ENCODE measurements around the gene PRKCQ.
A peak's percentile ranks its signal among the peaks of the same experiment; 100 is the strongest.

The PRKCQ gene

GRCh38 chr10:6401558-6402348 lies 178.3 kb downstream of the PRKCQ start:
- Histone ChIP-seq H3K9ac (ENCODE audit: low read length) (no peak overlapping the region), H3K36me3 (ENCODE audit: control insufficient read depth, insufficient read depth, low read length) (no peaks in the 10 kb centered on the region), H3K4me3 (ENCODE audit: low read length) (peak overlapping the region; percentile 48), H3K27me3 (ENCODE audit: control insufficient read depth, insufficient read depth, low read length) (no peaks in the 10 kb centered on the region), H3K27ac (ENCODE audit: low read depth, low read length) (no peak overlapping the region), H3K4me1 (ENCODE audit: control insufficient read depth, insufficient read depth, low read length) (no peaks in the 10 kb centered on the region)

DNA sequence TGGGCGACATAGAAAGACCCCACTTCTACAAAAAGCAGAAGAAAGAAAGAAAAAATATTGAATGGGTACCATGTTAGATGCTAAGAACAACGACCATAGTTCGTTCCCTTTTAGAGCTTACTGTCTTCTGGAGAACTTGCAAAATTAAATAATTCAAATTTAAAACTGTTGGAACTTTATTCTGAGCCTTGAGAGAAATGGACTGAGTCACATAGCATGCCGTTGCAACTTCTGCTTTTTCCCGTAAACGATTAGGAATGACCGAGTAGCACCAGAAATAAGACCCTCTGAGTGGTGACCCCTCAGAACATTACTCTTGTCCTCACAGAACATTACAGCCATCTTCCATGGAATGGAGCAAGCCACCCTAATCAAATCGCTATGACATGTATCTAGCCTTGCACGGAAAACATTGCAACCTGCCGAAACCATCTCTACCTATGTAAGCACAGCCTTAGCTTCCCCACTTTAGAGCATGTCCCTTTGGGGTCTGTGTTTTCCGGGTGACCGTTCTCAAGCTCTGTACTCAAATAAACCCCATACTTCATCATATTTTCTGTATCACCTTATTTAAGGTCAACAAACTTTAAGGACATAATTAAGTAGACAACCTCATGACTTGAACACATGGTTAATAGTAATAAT lies 179.1 kb downstream of the PRKCQ start:
- Histone ChIP-seq H3K9ac (ENCODE audit: low read length) (no peak overlapping the region), H3K36me3 (ENCODE audit: control insufficient read depth, insufficient read depth, low read length) (no peaks in the 10 kb centered on the region), H3K4me3 (ENCODE audit: low read length) (no peak overlapping the region)

GRCh38 chr10:6400331-6400730 lies 179.7 kb downstream of the PRKCQ start:
- no peak overlapping the region for H3K27ac ChIP-seq (ENCODE audit: low read depth, low read length)
- no peaks in the 10 kb centered on the region for H3K4me1 ChIP-seq (ENCODE audit: control insufficient read depth, insufficient read depth, low read length)
- no peaks in the 10 kb centered on the region for H3K27me3 ChIP-seq (ENCODE audit: control insufficient read depth, insufficient read depth, low read length)
- H3K36me3 ChIP-seq (ENCODE audit: control insufficient read depth, insufficient read depth, low read length) = no peaks in the 10 kb centered on the region
- H3K9ac ChIP-seq (ENCODE audit: low read length) = no peak overlapping the region
- H3K4me3 ChIP-seq (ENCODE audit: low read length) = no peak overlapping the region

More for the DNA sequence above, 179.1 kb downstream of the PRKCQ start:
- Histone ChIP-seq H3K27ac (ENCODE audit: low read depth, low read length) (no peak overlapping the region), H3K4me1 (ENCODE audit: control insufficient read depth, insufficient read depth, low read length) (no peaks in the 10 kb centered on the region), H3K27me3 (ENCODE audit: control insufficient read depth, insufficient read depth, low read length) (no peaks in the 10 kb centered on the region)

DNA sequence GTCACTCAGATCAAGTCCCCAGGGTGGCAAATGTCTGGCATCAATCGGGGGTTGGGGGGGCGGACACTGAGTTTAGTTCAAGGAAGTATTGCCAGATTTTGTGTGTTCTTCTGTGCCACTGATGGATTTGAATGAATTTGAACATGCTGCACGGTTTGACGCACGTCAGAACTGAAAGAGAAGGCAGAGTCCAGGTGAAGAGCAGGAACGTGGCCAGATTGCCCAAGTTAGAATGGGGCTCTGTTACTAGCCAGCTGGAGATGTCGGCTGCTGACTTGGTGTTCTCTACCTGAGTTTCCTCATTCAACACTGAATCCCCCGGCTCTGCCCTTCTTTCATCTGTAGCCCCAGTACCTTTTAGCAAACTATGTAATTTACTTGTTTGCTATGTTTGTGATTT lies 180.2 kb downstream of the PRKCQ start:
- H3K4me1 ChIP-seq (ENCODE audit: control insufficient read depth, insufficient read depth, low read length) = no peaks in the 10 kb centered on the region
- no peaks in the 10 kb centered on the region for H3K27me3 ChIP-seq (ENCODE audit: control insufficient read depth, insufficient read depth, low read length)
- H3K27ac ChIP-seq (ENCODE audit: low read depth, low read length) = no peak overlapping the region
- H3K36me3 ChIP-seq (ENCODE audit: control insufficient read depth, insufficient read depth, low read length) = no peaks in the 10 kb centered on the region
- H3K9ac ChIP-seq (ENCODE audit: low read length) = no peak overlapping the region
- H3K4me3 ChIP-seq (ENCODE audit: low read length) = no peak overlapping the region

GRCh38 chr10:6399231-6399741 lies 180.8 kb downstream of the PRKCQ start:
- Histone ChIP-seq H3K4me3 (ENCODE audit: low read length) (no peak overlapping the region), H3K27me3 (ENCODE audit: control insufficient read depth, insufficient read depth, low read length) (no peaks in the 10 kb centered on the region), H3K36me3 (ENCODE audit: control insufficient read depth, insufficient read depth, low read length) (no peaks in the 10 kb centered on the region), H3K4me1 (ENCODE audit: control insufficient read depth, insufficient read depth, low read length) (no peaks in the 10 kb centered on the region), H3K9ac (ENCODE audit: low read length) (no peak overlapping the region), H3K27ac (ENCODE audit: low read depth, low read length) (no peak overlapping the region)

GRCh38 chr10:6398399-6398798 lies 181.7 kb downstream of the PRKCQ start:
- Histone ChIP-seq H3K9ac (ENCODE audit: low read length) (no peak overlapping the region), H3K27ac (ENCODE audit: low read depth, low read length) (no peak overlapping the region), H3K4me1 (ENCODE audit: control insufficient read depth, insufficient read depth, low read length) (no peaks in the 10 kb centered on the region), H3K36me3 (ENCODE audit: control insufficient read depth, insufficient read depth, low read length) (no peaks in the 10 kb centered on the region), H3K4me3 (ENCODE audit: low read length) (no peak overlapping the region), H3K27me3 (ENCODE audit: control insufficient read depth, insufficient read depth, low read length) (no peaks in the 10 kb centered on the region)

GRCh38 chr10:6396652-6397051 lies 183.4 kb downstream of the PRKCQ start:
- no peaks in the 10 kb centered on the region for H3K4me1 ChIP-seq (ENCODE audit: control insufficient read depth, insufficient read depth, low read length)

GRCh38 chr10:6396226-6396625 lies 183.8 kb downstream of the PRKCQ start:
- H3K9ac ChIP-seq (ENCODE audit: low read length) = no peak overlapping the region
- H3K27me3 ChIP-seq (ENCODE audit: control insufficient read depth, insufficient read depth, low read length) = no peaks in the 10 kb centered on the region
- no peak overlapping the region for H3K27ac ChIP-seq (ENCODE audit: low read depth, low read length)
- no peak overlapping the region for H3K4me3 ChIP-seq (ENCODE audit: low read length)
- no peaks in the 10 kb centered on the region for H3K4me1 ChIP-seq (ENCODE audit: control insufficient read depth, insufficient read depth, low read length)
- H3K36me3 ChIP-seq (ENCODE audit: control insufficient read depth, insufficient read depth, low read length) = no peaks in the 10 kb centered on the region

More at GRCh38 chr10:6396652-6397051, 183.4 kb downstream of the PRKCQ start:
- H3K27ac ChIP-seq (ENCODE audit: low read depth, low read length) = no peak overlapping the region
- no peaks in the 10 kb centered on the region for H3K36me3 ChIP-seq (ENCODE audit: control insufficient read depth, insufficient read depth, low read length)
- no peaks in the 10 kb centered on the region for H3K27me3 ChIP-seq (ENCODE audit: control insufficient read depth, insufficient read depth, low read length)
- H3K4me3 ChIP-seq (ENCODE audit: low read length) = no peak overlapping the region
- H3K9ac ChIP-seq (ENCODE audit: low read length) = no peak overlapping the region

DNA sequence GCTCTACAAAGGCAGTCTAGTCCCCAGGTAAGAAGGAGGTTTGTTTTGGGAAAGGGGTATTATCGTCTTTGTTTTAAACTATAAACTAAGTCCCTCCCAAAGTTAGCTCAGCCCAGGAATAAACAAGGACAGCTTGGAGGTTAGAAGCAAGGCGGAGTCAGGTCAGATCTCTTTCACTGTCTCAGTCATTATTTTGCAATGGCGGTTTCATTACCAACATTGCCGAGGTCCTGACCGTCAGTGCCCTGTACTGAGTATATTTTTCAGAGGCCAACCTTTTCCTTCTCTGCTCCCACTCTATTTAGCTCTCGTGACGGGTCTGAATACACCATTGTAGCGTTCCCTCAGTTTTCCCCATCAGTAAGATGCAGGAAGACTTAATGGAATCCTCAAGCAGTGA lies 184.5 kb downstream of the PRKCQ start:
- Histone ChIP-seq H3K4me1 (ENCODE audit: control insufficient read depth, insufficient read depth, low read length) (no peaks in the 10 kb centered on the region), H3K27ac (ENCODE audit: low read depth, low read length) (no peak overlapping the region), H3K9ac (ENCODE audit: low read length) (no peak overlapping the region), H3K4me3 (ENCODE audit: low read length) (no peak overlapping the region), H3K36me3 (ENCODE audit: control insufficient read depth, insufficient read depth, low read length) (no peaks in the 10 kb centered on the region), H3K27me3 (ENCODE audit: control insufficient read depth, insufficient read depth, low read length) (no peaks in the 10 kb centered on the region)

DNA sequence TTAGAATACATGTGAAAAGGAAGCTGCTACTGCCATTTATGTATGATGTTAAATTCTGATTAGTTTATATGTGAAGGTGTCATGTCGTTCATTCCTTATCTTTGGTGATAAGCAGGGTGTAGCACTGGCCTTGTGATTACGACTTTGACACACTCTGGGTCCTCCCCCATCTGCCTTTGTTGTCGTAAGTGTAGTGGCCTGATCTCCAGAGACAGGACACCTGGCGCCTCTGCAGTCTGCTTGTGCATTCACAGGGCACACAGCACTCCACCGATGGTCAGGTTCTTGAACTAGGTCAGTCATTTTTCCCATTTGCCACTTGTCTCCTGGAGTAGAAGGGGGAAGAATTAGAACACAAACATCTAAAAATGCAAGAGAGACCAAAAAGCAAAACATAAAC lies 186.0 kb downstream of the PRKCQ start:
- H3K9ac ChIP-seq (ENCODE audit: low read length) = no peak overlapping the region
- H3K36me3 ChIP-seq (ENCODE audit: control insufficient read depth, insufficient read depth, low read length) = no peaks in the 10 kb centered on the region
- no peak overlapping the region for H3K27ac ChIP-seq (ENCODE audit: low read depth, low read length)
- no peaks in the 10 kb centered on the region for H3K27me3 ChIP-seq (ENCODE audit: control insufficient read depth, insufficient read depth, low read length)
- H3K4me3 ChIP-seq (ENCODE audit: low read length) = no peak overlapping the region
- H3K4me1 ChIP-seq (ENCODE audit: control insufficient read depth, insufficient read depth, low read length) = no peaks in the 10 kb centered on the region

- Histone ChIP-seq H3K4me3 (ENCODE audit: low read length) (no peak overlapping the region), H3K36me3 (ENCODE audit: control insufficient read depth, insufficient read depth, low read length) (no peaks in the 10 kb centered on the region), H3K9ac (ENCODE audit: low read length) (no peak overlapping the region), H3K27me3 (ENCODE audit: control insufficient read depth, insufficient read depth, low read length) (no peaks in the 10 kb centered on the region), H3K27ac (ENCODE audit: low read depth, low read length) (no peak overlapping the region), H3K4me1 (ENCODE audit: control insufficient read depth, insufficient read depth, low read length) (no peaks in the 10 kb centered on the region)
These were observed 186.9 kb downstream of the PRKCQ start for GRCh38 chr10:6393168-6393567.

DNA sequence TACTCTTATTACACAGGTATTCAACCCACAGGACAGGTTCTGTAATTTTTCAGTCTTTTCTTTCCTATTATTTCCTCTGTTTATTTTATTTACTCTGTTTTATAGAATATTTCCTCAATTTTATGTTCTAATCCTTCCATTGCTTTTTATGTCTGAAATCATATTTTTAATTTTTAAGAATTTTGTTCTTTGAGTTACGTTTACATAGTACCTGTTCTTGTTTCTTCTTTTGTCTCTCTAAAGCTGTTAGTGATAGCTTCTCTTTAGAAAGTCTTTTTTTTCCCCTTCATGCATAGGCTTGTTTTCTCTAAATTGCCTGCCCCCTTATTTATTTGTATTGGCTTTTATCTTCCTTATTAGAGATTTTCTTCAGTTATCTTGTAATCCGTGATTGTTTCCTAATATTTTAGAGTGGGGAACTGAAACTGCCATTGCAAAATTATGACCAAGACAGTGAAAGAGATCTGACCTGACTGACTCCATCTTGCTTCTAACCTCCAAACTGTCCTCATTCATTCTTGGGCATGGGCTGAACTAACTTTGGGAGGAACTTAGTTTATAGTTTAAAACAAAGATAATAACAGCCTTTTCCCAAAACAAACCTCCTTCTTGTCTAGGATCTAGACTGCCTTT lies 189.7 kb downstream of the PRKCQ start:
- Histone ChIP-seq H3K4me3 (ENCODE audit: low read length) (no peak overlapping the region), H3K36me3 (ENCODE audit: control insufficient read depth, insufficient read depth, low read length) (no peaks in the 10 kb centered on the region), H3K9ac (ENCODE audit: low read length) (no peak overlapping the region), H3K27ac (ENCODE audit: low read depth, low read length) (no peak overlapping the region), H3K27me3 (ENCODE audit: control insufficient read depth, insufficient read depth, low read length) (no peaks in the 10 kb centered on the region), H3K4me1 (ENCODE audit: control insufficient read depth, insufficient read depth, low read length) (no peaks in the 10 kb centered on the region)
